HG03095 (cell line): ENCODE results near the gene CCDC112.
A peak's percentile ranks its signal among the peaks of the same experiment; 100 is the strongest.
"Not testable (repeated sequence)": the region's sequence is repeated elsewhere in the genome, so short reads cannot be mapped to it uniquely, and the experiment has no call there.

Source experiments
- ATAC-seq: cut with Tn5 transposase; IDR thresholded peaks from one replicate; pipeline ENCODE4 v1.9.1; 2021; ENCODE audit warnings: moderate library complexity; ENCODE audit not compliant: unreplicated experiment

Gene CCDC112

GRCh38 chr5:115262321-115263077, 34.0 kb downstream of the CCDC112 start, which contains the start of gene PGGT1B:
Gene PGGT1B, minus strand, starts transcription at chr5:115262877. Its CDS starts 26 bp downstream, at chr5:115262851.
- peak; percentile 90 for ATAC-seq

- peak; percentile 35 for ATAC-seq
These were observed 34.5 kb downstream of the CCDC112 start for GRCh38 chr5:115262011-115262320.

- no peak for ATAC-seq
These were observed 36.2 kb downstream of the CCDC112 start for GRCh38 chr5:115260248-115260647.

- ATAC-seq: no peak
These were observed 38.5 kb downstream of the CCDC112 start for GRCh38 chr5:115257981-115258380.

GRCh38 chr5:115249379-115249778, 47.1 kb downstream of the CCDC112 start:
- ATAC-seq: not testable (repeated sequence)

- ATAC-seq: no peak
These were observed 50.0 kb downstream of the CCDC112 start for GRCh38 chr5:115246361-115246991.

GRCh38 chr5:115243412-115243811, 53.0 kb downstream of the CCDC112 start:
- ATAC-seq: peak; percentile 66

- ATAC-seq: no peak
These were observed 54.4 kb downstream of the CCDC112 start for GRCh38 chr5:115241881-115242642.

GRCh38 chr5:115237066-115237465, 59.4 kb downstream of the CCDC112 start:
- no peak for ATAC-seq

GRCh38 chr5:115236599-115236998, 59.9 kb downstream of the CCDC112 start:
- ATAC-seq: no peak

GRCh38 chr5:115231598-115231997, 64.9 kb downstream of the CCDC112 start:
- ATAC-seq: no peak

GRCh38 chr5:115229606-115230005, 66.8 kb downstream of the CCDC112 start:
- ATAC-seq: no peak

- ATAC-seq: no peak
These were observed 69.2 kb downstream of the CCDC112 start for GRCh38 chr5:115227281-115227680.
